ENCODE results near the gene ZGPAT.

GRCh38 chr20:63714858-63715257 is 7.0 kb downstream of the ZGPAT start:
- TF ChIP-seq CTCF (IDR thresholded peaks at IDR 0.05) = no peak
- TF ChIP-seq POLR2A (IDR thresholded peaks at IDR 0.05) = no peak

Measured in ovary (tissue), 3 donors.